Astrocyte (in vitro differentiated cells and primary cell): ENCODE measurements around the gene LRRC63.

ENCODE experiments used
- CTCF ChIP-seq: IDR thresholded peaks from 2 replicates; pipeline ENCODE4 v1.5.1; 2011; ENCODE audit warnings: low read depth, mild to moderate bottlenecking, inconsistent platforms, low read length, moderate library complexity; ENCODE audit not compliant: insufficient read depth
- EZH2 ChIP-seq: IDR thresholded peaks from 2 replicates; pipeline ENCODE4 v1.6.1; 2012; ENCODE audit warnings: mild to moderate bottlenecking, low read length, inconsistent platforms; ENCODE audit not compliant: insufficient read depth

GRCh38 chr13:46182491-46182877 lies 29.2 kb upstream of the LRRC63 start:
- TF ChIP-seq CTCF (no peak), EZH2 (no peak)
